Measurements from ENCODE around the gene LFNG. TPM values are rescaled to one million over a fixed set of nuclear protein-coding genes. Genes with fewer than 3 reads are reported as not detected.
A peak's percentile ranks its signal among the peaks of the same experiment; 100 is the strongest.

The LFNG gene
- total and polyA plus RNA-seq, 9 of the 15 experiments (the other 6 are each of a cell fraction or from before 2014, with no cell fraction given): 0.03 to 0.89 (median 0.25) TPM; not detected in 1

DNA sequence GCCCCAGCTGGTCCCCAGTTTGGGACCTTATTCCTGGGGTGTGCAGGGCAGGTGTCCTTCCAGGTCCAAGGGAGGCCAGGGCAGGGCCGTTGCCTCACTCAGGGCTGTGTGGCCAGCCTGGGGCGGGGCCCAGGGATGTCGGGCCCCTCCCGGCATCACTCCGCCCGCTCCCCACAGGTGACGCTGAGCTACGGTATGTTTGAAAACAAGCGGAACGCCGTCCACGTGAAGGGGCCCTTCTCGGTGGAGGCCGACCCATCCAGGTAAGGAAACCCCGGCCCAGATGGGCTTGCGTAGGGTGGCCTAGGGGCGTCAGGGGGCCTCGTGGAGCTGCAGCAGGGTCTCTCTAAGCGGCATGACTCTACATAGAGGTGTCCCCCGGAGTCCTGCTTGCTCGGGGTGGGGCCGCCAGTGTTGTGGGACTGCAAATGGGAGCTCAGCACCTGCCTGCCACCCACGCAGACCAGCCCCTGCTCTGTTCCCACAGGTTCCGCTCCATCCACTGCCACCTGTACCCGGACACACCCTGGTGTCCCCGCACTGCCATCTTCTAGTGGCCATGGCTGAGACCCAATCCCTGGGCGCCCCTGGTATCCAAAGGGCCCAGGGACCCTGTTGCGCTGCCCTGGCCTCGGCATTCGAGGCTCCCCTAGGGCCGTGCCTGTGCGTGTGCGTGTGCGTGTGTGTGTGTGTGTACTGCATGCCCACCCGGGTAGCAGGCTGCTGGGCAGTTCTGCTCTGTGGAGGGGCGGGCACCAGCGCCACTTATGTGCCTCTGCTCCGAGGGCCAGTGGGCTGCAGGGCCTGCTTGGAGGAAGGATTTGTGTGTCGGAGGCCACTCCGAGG lies 7.3 kb downstream of the LFNG start:
- H3K27me3 ChIP-seq (ENCODE audit: control insufficient read depth in 2 of 2, insufficient read depth in 2 of 2, low read length in 2 of 2): peaks cover 0 to 8% of the 10 kb centered on the region in 2 experiments; a peak in 1 of 5 replicates
- POLR2A ChIA-PET: interaction anchor here (1.0 to 1.9 kb wide), 3 partner anchors 8 to 16 kb away, joined by 3 to 4 read pairs (median 3); no protein-coding TSS in a partner anchor
- no peak overlapping the region for H3K4me2 ChIP-seq (ENCODE audit: insufficient read depth, low read length)
- FAIRE-seq (no peak), ATAC-seq (no peak), DNase-seq (ENCODE audit: extremely low read depth in 1 of 4, low spot score in 3 of 4) (no peak)
- 66% methylated on average over 28 of the region's 40 CpGs for WGBS (ENCODE audit: insufficient coverage, low coverage, missing lambda C conversion rate)
- in situ Hi-C loops (cut with MboI) (no loop called here), intact Hi-C loops (cut with micrococcal nuclease) (no loop called here)
- H3K79me2 ChIP-seq (ENCODE audit: control insufficient read depth, insufficient read depth, low read length): no peaks in the 10 kb centered on the region
- H3K9me1 ChIP-seq (ENCODE audit: control insufficient read depth, insufficient read depth, low read length): no peaks in the 10 kb centered on the region
- no peak overlapping the region for H2AFZ ChIP-seq (ENCODE audit: low read depth, low read length)
- CTCF ChIA-PET (ENCODE audit: low intra/inter-chr PET ratio): interaction anchor here (1.2 kb wide), 1 partner anchor 154 kb away, joined by 4 read pairs; no protein-coding TSS in a partner anchor
- H3K4me3 ChIP-seq: no peak overlapping the region
- H3K9ac ChIP-seq (ENCODE audit: insufficient read depth in 1 of 2, low read depth in 2 of 2, low read length in 2 of 2): no peak overlapping the region
- H3K4me1 ChIP-seq (replicated peaks in 1 of 2; ENCODE audit: control insufficient read depth in 2 of 2, insufficient read depth in 2 of 2, low read length in 2 of 2): peaks cover 25 to 96% of the 10 kb centered on the region in 2 experiments
- no peaks in the 10 kb centered on the region; the same call in 1 of the 2 replicates for H4K20me1 ChIP-seq (replicated peaks; ENCODE audit: control insufficient read depth, insufficient read depth, low read length)
- no peak overlapping the region for H3K27ac ChIP-seq (ENCODE audit: extremely low read depth, low read depth, low read length)
- no peaks in the 10 kb centered on the region for H3K9me3 ChIP-seq (replicated peaks; ENCODE audit: control insufficient read depth, insufficient read depth, low read depth, low read length)
- H3K36me3 ChIP-seq (ENCODE audit: control insufficient read depth, insufficient read depth, low read length): no peaks in the 10 kb centered on the region
- BruUV-seq (replicated peaks): no TSS peak
- TF ChIP-seq BHLHE40 (IDR thresholded peaks at IDR 0.05; ENCODE audit: low read length) (no peak), KAT8 (IDR thresholded peaks at IDR 0.05; ENCODE audit: low read depth) (no peak), EGR1 (conservative IDR thresholded peaks at IDR 0.05) (0 out of 2 replicates have a peak, but pooled peaks have one; percentile 21), STAT5A (IDR thresholded peaks at IDR 0.05; ENCODE audit: borderline replicate concordance, low read length) (no peak), MAX (CRISPR knock-in tag; IDR thresholded peaks at IDR 0.05) (0 out of 2 replicates have a peak, but pooled peaks have one; percentile 17)
